ENCODE measurements around the gene LVRN.

- TF ChIP-seq POLR2A (IDR thresholded peaks at IDR 0.05; ENCODE audit: low read length) (no peak), GATA1 (IDR thresholded peaks at IDR 0.05; ENCODE audit: low read depth, low read length) (no peak)
These were observed 75.1 kb downstream of the LVRN start for GRCh38 chr5:116037236-116037822.
